GM18870 (cell line): ENCODE results near the gene SLAMF9.

Experiments used
- ATAC-seq: cut with Tn5 transposase; IDR thresholded peaks from one replicate; pipeline ENCODE4 v1.9.1; 2021; ENCODE audit warnings: moderate library complexity; ENCODE audit not compliant: unreplicated experiment

SLAMF9 gene

GRCh38 chr1:159935305-159935704, 18.7 kb downstream of the SLAMF9 start:
- no peak for ATAC-seq

GRCh38 chr1:159934136-159935039, 19.6 kb downstream of the SLAMF9 start:
- no peak for ATAC-seq

- no peak for ATAC-seq
Observed at GRCh38 chr1:159933347-159933746, 20.7 kb downstream of the SLAMF9 start.

- no peak for ATAC-seq
Observed at GRCh38 chr1:159932296-159933285, 21.4 kb downstream of the SLAMF9 start.

GRCh38 chr1:159931795-159932173, 22.3 kb downstream of the SLAMF9 start:
- ATAC-seq, result no peak

- ATAC-seq, result no peak
Observed at GRCh38 chr1:159931101-159931794, 22.8 kb downstream of the SLAMF9 start.

GRCh38 chr1:159930634-159931033, 23.4 kb downstream of the SLAMF9 start:
- ATAC-seq, result no peak

- ATAC-seq, result no peak
Observed at GRCh38 chr1:159930216-159930615, 23.8 kb downstream of the SLAMF9 start.

- no peak for ATAC-seq
Observed at GRCh38 chr1:159929155-159930051, 24.6 kb downstream of the SLAMF9 start.

GRCh38 chr1:159928491-159929050, 25.5 kb downstream of the SLAMF9 start:
- no peak for ATAC-seq

- no peak for ATAC-seq
Observed at GRCh38 chr1:159927849-159928431, 26.1 kb downstream of the SLAMF9 start.

- ATAC-seq, result no peak
Observed at GRCh38 chr1:159927211-159927848, 26.7 kb downstream of the SLAMF9 start.

- peak; percentile 13 for ATAC-seq
Observed at GRCh38 chr1:159925719-159926078, 28.3 kb downstream of the SLAMF9 start.

- peak; percentile 52 for ATAC-seq
Observed at GRCh38 chr1:159924791-159925718, 29.0 kb downstream of the SLAMF9 start, which contains the start of gene TAGLN2. Gene TAGLN2 (minus strand): TSS chr1:159925507. CDS start chr1:159920509, 4,998 bp downstream.

- ATAC-seq, result no peak
Observed at GRCh38 chr1:159924025-159924790, 29.8 kb downstream of the SLAMF9 start.

GRCh38 chr1:159923203-159924024, 30.6 kb downstream of the SLAMF9 start:
- peak; percentile 30 for ATAC-seq
